Stimulated activated CD4-positive, alpha-beta T cell treated with anti-CD3 and anti-CD28 coated beads, Interleukin-4, amount 100 ng/mL, for 1 hour (primary cell): Measurements from ENCODE around the gene RAB15.

Source experiments
- DNase-seq: peaks from one replicate; pipeline ENCODE4 v3.0.0-alpha.2; 2020

The RAB15 gene

DNA sequence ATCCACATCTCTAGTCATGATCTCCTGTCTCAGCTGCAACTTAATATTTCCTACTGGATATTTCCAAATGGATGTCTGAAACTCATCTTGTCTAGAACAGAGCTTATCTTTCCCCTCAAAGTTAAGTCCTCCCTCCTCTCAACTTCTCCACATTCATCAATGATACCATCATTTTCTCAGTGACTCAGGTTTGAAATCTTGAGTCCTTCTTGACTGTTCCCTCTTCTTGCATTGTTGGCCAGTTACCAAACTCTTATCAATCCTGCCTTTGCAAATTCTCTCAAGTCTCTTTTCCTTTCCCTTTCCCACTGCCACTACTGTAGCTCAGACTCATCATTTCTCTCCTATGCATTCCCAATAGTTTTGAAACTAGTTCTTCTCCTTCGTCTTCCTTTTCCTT is 72.2 kb downstream of the RAB15 start:
- no peak for DNase-seq
